ENCODE measurements around the gene CCND3. TPM values are rescaled to one million over a fixed set of nuclear protein-coding genes. Genes with fewer than 3 reads are reported as not detected.

Gene CCND3
- total RNA-seq = 37.9 and 39.7 TPM in 2 replicates

DNA sequence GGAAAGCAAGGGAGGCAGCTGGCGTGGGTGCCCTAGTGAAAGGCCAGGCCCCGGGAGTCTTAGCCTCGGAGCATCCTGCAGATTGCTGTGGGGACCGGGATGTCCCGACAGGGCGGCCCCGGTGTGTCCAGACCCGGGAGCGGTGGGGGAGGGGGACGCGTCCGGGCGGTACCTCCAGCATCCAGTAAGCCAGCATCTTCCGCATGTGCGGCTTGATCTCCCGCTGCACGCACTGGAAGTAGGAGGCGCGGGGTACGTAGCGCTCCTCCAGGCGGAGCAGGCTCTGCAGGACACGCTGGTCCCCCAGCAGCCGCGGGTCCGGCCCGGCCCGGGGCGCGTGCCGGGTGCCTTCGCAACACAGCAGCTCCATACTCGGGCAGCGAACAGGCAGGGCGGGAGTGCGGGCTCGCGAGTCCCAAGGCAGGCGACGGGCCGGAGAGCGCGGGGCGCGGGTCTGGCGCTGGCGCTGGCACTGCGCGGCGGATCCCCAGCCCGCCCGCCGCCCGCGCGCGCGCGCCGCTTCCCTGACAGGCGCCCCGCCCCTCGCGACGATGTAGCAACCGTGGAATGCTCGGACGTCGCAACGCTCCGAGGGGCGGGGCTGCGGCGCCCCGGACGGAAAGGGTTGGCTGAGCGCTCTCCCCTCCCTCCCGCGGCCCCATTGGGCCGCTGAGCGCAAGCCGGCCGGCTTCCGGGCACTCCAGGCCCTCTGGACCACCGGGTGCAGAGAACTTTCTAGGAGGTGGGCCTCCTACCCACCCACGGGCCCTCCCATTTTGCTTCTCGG lies at the start of gene CCND3:
TSS of gene CCND3 (minus strand) at position 529 of the 787 bp plus-strand sequence. CDS start at position 370, 159 bp downstream.
- DNase-seq (ENCODE audit: low read depth in 2 of 2) = peak; percentile 80 to 88

DNA sequence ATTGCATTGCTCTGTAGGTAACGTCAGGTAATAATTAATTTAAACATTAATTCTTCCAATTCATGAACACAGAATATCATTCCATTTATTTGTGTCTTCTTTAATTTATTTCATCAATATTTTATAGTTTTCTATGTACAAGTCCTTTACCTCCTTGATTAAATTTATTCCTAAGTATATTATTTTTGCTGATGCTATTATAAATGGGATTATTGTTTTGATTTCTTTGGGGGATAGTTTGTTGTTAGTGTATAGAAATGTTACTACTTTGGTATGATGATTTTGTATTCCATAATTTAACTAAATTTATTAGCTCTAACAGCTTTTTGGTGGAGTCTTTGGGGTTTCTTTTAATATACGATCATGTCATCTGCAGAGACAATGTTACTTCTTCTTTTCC lies 44.7 kb upstream of the CCND3 start:
- DNase-seq (ENCODE audit: low read depth in 2 of 2) = no peak

DNA sequence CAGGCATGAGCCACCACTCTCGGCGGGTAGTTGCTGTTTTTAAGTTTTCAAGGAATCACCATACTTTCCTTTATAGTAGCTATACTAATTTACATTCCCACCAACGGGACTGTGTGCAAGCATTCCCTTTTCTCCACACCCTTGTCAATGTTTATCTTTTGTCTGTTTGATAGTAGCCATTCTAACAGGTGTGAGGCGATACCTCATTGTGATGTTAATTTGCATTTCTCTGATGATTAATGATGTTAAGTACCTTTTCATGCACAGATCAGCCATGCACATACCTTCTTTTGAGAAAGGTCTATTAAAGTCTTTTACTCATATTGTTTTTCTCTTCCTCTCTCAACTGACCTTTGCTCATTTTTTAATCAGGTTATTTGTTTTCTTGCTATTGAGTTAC lies 43.0 kb upstream of the CCND3 start:
- DNase-seq (ENCODE audit: low read depth in 2 of 2) = no peak

DNA sequence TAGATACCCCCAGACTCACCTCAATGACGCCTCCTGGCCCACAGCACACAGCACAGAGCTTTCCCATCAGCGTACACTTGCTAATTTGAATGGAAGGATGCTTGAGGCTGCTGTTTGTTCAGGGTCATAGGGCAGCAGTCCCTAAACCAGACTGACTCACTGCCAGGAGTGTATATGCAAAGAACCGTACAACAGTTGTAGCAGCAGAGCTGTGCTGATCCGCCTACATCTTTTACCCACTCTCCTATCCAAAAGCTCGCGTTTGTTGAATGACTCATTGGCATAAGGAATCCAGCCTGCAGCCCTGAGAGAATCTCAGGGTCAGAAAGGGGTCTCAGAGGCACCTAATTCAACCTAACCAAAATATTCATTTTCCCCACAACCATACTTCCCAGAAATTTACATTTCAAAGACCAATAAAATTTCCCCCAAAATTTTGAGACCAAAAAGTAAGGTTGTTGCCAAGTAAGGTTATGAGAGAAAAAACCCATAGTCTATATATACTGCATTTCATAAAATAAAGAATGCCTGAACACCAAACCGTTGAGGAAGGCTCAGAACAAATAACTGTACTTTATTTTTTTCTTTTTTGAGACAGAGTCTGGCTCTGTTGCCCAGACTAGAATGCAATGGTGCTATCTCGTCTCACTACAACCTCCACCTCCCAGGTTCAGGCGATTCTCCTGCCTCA lies 35.3 kb upstream of the CCND3 start:
- peak in 1 of 2 donors; percentile 60 for DNase-seq (ENCODE audit: low read depth in 2 of 2)

DNA sequence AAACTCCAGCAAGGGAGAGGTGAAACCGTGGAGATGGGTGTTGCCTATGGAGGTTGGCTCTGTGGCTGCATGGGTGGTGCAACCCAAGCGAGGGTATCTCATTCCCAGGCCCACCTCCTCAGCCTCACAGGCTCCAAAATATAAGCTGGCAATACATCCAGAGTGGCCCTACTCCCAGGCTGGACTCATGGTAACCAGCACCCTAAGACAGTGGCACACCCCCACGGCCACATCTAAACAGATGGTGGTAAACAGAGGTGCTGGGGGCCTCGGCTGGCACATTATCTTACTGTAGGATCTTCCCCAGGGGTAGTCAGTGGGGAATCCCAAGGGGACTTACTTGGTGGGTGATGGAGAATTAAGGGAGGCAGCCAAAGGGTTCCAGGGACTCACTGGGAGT lies 33.7 kb upstream of the CCND3 start:
- DNase-seq (ENCODE audit: low read depth in 2 of 2) = no peak

DNA sequence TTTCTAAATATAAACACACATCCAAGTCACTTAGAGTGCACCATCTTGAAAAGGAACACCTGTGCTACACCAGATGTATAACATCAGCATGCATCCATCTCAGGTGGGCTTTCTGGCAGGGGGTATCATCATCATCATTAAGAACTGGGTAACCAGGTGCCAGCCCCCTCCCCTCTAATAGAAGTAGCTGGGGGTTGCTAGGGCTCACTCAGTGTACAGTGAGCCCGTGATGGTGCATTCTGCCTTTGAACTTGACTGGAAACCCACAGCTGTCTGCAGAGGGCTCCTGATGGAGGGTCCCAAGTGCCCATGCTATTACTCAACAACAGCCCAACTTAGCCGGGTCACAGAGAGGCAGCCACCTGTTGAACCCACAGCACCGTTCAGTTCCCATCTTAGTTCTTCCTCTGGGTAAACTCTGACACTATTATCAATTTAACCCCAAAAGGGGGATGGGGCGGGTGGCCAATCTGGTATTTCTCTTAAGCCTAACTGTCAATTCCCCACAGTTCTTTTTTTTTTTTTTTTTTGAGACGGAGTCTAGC lies 32.7 kb upstream of the CCND3 start:
- DNase-seq (ENCODE audit: low read depth in 2 of 2) = no peak

DNA sequence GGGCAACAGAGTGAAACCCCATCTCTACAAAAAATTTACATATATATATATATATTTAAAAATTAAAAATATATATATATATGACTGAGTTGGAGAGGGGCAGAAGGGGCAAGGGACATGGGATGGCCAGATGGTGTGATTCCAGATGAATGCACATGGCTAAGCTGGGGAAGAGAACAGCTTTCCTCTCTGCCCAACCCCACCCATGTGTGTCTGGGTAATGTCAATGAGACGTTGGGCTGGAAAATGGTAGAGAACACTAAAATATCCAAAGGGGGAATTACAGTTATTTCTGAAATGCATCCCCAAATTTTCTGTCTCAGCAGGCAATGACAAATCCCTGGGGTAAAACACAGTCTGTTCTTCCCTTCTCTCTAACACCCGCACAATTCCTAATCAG lies 31.2 kb upstream of the CCND3 start:
- DNase-seq (ENCODE audit: low read depth in 2 of 2) = no peak

DNA sequence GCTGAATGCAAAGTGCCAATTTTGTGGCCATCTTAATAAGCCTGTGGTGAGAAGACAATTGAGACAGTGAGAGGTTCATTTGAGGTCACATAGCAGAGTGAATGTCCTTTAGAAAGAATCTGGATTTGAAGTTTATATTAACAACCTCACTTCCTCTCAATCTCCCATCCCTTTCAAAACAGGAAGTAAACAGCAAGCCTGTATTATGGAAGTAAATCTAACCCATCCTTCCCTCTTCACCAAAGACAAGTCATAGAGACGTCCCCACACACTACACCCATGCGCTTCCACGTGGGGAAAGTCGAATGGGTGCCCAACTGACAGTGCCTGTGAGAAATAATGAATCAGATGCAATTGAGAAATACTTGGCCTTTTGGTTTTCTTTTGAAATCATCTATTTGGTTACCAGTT lies 28.8 kb upstream of the CCND3 start:
- peak; percentile 40 to 58 for DNase-seq (ENCODE audit: low read depth in 2 of 2)

DNA sequence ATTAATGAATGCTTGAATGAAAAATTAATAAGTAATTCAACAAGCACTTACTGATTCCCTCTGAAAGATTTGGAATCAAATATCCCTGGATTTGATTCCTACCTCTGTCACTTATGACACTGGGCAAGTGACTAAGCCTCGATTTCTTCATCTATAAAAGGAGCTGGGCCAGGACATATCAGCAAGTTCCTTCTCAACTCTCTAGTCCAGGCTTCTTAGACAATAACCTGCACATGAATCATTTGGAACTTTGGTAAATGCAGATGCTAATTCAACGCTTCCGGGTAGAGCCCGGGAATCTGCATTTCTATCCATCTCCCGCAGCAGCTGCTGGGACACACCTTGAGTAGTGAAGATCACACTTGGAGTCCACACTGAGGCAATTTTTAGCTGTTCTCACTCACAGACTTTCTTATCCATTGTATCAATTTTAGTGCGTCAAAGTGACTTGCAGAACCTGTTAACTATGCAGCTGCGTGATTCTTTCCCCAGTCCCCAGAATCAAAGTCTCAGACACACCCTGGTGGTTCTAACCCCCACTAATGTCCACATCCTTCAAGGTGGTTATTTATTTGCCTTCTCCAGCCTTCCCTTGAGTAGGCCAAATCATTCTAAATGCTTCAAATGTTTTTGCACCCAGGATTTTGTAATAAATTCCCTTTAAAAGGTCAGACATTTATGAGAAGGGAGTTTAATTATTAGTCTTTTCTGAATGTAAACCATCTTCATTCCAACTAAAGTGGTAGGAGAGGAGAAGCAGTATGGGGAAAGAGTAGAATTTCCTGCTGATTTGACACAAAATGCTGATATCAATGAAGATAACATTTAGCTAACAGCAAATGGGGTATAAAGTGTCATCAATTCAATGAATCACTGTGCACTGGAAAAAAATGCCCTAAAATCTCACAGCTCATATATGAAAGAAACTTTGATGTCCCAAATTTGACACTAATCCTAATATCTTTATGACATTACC lies 26.0 kb upstream of the CCND3 start:
- DNase-seq (ENCODE audit: low read depth in 2 of 2) = peak in 1 of 2 donors; percentile 48

DNA sequence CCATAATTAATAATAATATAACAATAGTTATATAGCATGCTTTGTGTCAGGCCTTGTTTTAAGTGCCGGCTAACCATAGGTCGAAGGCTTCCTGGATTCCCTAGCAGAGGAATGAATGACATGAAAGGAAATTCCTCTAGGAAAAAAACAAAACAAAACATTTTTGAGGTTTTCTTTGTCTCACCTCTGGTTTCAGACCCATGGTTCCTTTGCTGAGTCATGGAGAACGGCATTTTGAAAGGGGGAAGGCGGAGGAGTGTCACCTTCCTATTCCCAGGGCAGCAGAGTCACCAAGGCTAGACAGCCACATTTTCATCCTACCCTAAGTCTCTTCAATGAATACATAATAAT lies 25.3 kb upstream of the CCND3 start:
- peak; percentile 50 to 87 for DNase-seq (ENCODE audit: low read depth in 2 of 2)

DNA sequence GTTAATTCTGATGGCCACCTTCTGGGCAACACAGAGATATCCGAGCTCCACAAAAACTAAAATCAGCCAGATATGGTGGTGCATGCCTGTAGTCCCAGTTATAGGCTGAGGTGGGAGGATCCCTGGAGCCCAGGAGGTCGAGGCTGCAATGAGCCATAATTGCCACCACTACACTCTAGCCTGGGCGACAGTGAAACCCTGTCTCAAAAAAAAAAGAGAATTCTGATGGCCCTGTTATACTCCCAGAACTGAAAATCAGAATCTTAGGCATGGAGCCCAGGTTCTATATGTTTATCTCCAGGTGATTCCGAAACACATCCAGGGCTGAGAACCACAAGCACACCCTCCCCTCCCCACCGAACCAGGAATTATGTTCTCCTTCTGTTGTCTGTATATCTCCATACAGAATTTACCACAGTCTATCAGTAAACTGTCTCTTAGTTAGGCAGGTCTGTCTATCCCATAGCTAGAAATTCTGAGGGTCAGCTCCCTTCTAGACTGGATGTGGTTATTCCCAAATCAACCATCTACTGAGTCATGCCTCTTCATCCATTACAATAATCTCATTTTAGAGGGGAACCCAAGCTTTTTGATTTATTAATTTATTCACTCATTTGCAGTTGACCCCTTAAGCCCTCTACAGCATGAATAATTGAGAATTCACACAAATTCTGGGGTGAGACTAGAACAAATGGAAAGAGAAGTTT lies 24.8 kb upstream of the CCND3 start:
- no peak for DNase-seq (ENCODE audit: low read depth in 2 of 2)

DNA sequence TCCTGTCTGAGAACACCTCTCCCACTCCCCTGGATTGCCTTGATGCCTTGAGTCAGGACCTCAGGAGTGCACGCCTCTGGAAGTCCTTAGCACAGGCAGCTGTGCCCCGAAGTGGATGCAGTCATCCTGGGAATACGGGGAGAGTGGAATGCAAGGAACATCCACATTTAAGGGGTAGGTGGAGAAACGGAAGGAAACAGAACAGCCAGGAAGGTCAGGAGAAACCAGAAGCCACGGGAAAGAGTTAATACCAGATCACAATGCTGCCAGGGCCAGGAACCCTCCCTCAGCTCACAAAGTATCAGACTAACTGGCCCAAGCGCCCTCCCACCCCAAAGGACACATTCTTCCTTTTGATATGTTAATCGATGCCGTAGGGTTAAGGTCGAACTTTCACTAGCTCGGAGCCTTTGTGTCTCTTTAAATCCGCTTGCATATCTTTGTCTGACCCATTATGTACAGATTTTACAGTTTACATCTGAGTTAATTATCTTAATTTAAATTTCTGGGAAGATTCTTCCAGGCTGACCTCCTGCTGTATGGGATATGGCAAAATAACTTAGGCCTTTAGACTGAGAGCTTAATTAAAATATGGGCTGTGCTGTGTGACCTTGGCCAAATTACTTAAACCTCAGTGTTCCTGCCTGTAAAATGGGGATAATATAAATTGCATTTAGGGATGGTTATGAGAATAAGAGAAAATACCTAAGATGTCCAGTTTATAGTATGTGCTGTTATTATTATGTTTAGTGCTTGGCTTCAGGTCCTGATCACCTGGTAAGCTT lies 24.0 kb upstream of the CCND3 start:
- DNase-seq (ENCODE audit: low read depth in 2 of 2) = peak in 1 of 2 donors; percentile 62

DNA sequence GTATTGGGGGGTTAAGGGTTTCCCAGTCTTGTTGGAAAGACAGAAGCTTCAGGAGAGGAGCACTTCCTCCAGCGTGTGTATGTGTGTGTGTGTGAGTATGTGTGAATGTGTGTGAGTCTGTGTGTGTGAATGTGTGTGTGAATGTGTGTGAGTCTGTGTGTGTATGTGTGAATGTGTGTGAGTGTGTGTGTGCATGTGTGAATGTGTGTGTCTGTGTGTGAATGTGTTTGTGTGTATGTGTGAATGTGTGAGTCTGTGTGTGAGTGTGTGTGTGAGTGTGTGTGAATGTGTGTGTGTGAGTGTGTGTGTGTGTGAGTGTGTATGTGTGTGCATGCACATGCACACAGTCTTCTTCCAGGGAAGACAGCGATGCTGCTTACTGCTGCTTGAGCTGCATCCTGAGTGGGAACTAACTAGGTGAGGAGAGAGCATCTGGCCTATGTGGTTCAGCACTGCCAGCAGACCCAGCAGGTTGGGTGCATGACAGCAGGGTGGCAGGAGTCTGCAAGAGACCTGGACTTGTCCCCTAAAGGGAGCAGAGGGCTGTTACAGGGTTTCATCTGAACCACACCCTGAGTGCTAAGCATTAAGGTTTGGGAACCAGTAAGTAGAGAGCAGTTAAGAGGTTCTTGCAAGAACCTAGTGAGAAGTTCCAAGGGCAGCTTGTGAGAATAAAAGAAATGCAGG lies 22.7 kb upstream of the CCND3 start:
- no peak for DNase-seq (ENCODE audit: low read depth in 2 of 2)

DNA sequence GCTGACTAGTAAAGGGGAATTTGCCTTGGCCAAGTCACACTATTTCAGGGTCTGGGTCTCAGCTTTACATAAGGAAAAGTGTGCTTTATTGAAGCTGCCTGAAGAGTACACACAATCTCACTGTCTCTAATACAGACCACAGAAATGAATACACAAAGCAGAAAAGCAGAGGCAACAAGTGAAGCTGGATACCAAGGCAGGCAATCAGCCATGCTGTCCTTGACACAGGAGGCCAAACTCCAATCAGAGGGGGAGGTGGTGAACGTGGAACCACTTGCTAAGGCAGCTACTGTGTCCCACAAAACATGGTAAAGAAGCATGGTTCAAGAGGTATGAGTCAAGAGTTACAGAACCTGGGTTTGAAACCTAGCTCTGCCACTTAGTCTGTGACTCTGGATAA lies 21.8 kb upstream of the CCND3 start:
- no peak for DNase-seq (ENCODE audit: low read depth in 2 of 2)

DNA sequence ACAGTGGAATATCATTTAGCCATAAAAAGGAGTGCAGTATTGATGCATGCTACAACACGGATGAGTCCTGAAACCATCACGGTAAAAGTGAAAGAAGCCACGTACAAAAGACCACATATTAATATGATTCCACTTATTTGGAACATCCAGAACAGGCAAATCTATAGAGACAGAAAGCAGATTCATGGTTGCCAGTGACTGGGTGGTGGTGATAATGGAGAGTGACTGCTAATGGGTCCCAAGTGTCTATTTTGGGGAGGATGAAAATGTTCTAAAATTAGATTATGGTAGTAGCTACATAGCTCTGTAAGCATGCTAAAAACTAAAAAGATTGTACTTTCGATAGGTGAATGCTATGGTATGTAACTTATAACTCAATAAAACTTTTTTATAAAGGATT lies 18.4 kb upstream of the CCND3 start:
- DNase-seq (ENCODE audit: low read depth in 2 of 2) = no peak

DNA sequence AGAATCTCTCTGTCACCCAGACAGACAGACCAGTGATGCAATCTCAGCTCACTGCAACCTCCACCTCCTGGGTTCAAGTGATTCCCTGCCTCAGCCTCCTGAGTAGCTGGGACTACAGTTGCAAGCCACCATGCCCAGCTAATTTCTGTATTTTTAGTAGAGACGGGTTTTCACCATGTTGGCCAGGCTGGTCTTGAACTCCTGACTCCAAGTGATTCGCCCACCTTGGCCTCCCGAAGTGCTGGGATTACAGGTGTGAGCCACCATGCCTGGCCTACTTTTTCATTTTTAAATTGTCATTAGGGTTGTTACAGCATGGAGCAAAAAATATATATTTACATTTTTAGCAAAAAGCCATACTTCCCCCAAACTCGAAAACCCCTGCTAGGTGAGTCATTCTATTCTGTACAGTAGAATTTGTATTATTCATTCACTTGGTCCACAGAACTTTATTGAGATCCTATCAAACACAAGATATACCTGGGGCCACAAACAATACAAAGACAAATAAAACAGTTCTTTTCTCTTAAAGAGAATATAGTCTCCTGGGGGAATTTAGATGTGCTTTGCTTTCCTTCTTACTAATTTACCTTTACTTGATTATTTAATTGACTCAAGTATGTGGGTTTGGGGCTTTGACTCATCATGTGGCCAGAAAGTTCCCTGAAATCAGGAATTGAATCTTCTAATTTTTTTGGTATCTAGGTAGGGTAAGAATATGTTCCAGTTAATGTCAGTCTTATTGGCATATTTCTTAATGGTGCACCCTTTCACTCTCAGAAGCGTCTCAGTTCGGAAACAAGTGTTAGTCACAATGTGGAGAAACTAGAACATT lies 16.6 kb upstream of the CCND3 start:
- no peak for DNase-seq (ENCODE audit: low read depth in 2 of 2)

DNA sequence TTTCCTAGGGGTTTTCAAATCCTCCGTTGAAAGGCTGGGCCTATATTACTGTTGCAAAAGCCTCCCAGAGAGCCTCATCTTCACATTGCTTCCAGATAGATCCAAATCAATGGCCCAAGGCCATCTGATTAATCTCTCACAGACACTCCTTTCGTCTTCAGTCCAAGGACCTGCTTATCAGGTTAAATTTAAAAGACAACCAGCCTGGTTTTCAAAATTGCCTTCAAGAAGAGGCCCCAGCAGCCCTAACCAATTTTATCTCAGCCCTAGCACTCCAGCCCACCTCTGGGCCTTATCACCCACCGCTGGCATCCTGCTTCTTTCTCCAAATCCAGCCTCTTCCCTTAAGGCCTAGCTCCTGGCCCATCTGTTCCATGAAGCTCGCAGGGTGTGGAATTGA lies 15.5 kb upstream of the CCND3 start:
- no peak for DNase-seq (ENCODE audit: low read depth in 2 of 2)

DNA sequence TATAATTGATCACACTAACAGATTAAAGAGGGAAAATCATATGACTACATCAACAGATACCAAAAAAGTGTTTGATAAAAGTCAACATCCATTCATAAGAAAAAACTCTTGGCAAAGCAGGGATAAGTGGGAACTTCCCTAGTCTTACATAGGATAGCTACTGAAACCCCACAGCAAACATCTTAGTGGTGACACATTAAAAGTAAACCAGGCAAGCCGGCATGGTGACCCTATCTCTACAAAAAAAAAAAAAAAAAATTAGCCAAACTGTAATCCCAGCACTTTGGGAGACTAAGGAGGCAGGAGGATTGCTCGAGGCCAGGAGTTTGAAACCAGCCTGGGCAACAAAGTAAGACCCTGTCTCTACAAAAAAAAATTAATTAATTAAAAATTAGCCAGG lies 13.8 kb upstream of the CCND3 start:
- no peak for DNase-seq (ENCODE audit: low read depth in 2 of 2)

DNA sequence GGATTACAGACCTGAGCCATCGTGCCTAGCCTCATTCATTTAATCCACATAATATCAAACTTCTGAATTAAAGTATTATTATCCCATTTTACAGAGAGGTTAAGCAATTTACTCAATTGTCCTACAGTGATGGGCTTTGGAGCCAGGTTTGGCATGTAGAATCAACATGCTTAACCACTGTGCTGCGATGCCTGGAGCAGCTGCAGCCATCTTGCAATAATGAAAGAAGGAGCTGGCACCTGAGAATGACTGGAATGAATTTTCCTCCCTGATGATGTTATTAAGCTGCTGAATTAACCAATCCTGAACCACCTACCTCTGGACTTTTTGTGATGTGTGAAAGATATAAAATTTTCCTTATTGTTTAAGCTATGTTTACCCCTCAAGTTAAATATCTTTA lies 13.1 kb upstream of the CCND3 start:
- no peak for DNase-seq (ENCODE audit: low read depth in 2 of 2)

Data from lung microvascular endothelial cell (primary cell).